KMS-11 (cell line): ENCODE results near the gene SCFD2.

Source experiments
- H2AFZ ChIP-seq: fragments of 200-600 bp; sonication (generic); 2 replicates; pipeline ENCODE4 v1.6.1; 2016; ENCODE audit warnings: antibody characterized with exemption, mixed run types, low read depth
- H3K27ac ChIP-seq: fragments of 200-600 bp; sonication (generic); 2 replicates; pipeline ENCODE4 v1.6.1; 2016; ENCODE audit warnings: mild to moderate bottlenecking, mixed run types
- H3K27me3 ChIP-seq: fragments of 200-600 bp; sonication (generic); 2 replicates; pipeline ENCODE4 v1.6.1; 2017; ENCODE audit warnings: mild to moderate bottlenecking, low read depth, mixed run types, moderate library complexity; ENCODE audit not compliant: insufficient read depth
- H3K36me3 ChIP-seq: fragments of 200-600 bp; sonication (generic); 2 replicates; pipeline ENCODE4 v1.6.1; 2017; ENCODE audit warnings: mild to moderate bottlenecking, mixed run types; ENCODE audit not compliant: insufficient read depth
- H3K4me1 ChIP-seq: fragments of 200-600 bp; sonication (generic); 2 replicates; pipeline ENCODE4 v1.6.1; 2016; ENCODE audit warnings: mild to moderate bottlenecking, low read depth, mixed run types; ENCODE audit not compliant: poor library complexity, severe bottlenecking
- H3K4me2 ChIP-seq: fragments of 200-600 bp; sonication (generic); 2 replicates; pipeline ENCODE4 v1.7.0; 2016; ENCODE audit warnings: mild to moderate bottlenecking, mixed run types
- H3K4me3 ChIP-seq: fragments of 200-600 bp; sonication (generic); IDR thresholded peaks from 2 replicates; pipeline ENCODE4 v1.6.1; 2017; ENCODE audit warnings: low read depth, low read length, mixed read lengths; ENCODE audit not compliant: insufficient read depth
- H3K79me2 ChIP-seq: fragments of 200-600 bp; sonication (generic); 2 replicates; pipeline ENCODE4 v1.6.1; 2016; ENCODE audit warnings: low read depth, mixed run types; ENCODE audit not compliant: insufficient read depth
- H3K9ac ChIP-seq: fragments of 200-600 bp; sonication (generic); 2 replicates; pipeline ENCODE4 v1.6.1; 2016; ENCODE audit warnings: mild to moderate bottlenecking, mixed run types
- H4K20me1 ChIP-seq: fragments of 200-600 bp; sonication (generic); 2 replicates; pipeline ENCODE4 v1.6.1; 2016; ENCODE audit warnings: mild to moderate bottlenecking, mixed run types; ENCODE audit not compliant: insufficient read depth
- CTCF ChIP-seq: fragments of 200-600 bp; sonication (generic); conservative IDR thresholded peaks from 2 replicates; pipeline ENCODE4 v1.6.1; 2017; ENCODE audit warnings: low read depth, mild to moderate bottlenecking, antibody characterized with exemption, low read length, moderate library complexity, mixed read lengths

The SCFD2 gene

GRCh38 chr4:52848254-52848653, 517.6 kb downstream of the SCFD2 start:
- Histone ChIP-seq H3K79me2 (no peaks in the 10 kb centered on the region), H3K27ac (no peak overlapping the region), H3K27me3 (no peaks in the 10 kb centered on the region), H3K36me3 (no peaks in the 10 kb centered on the region), H3K9ac (no peak overlapping the region), H3K4me2 (no peak overlapping the region), H3K4me1 (peaks cover 6% of the 10 kb centered on the region), H2AFZ (no peak overlapping the region), H4K20me1 (no peaks in the 10 kb centered on the region), H3K4me3 (no peak overlapping the region)
- no peak for TF ChIP-seq CTCF

GRCh38 chr4:52846502-52846901, 519.4 kb downstream of the SCFD2 start:
- no peaks in the 10 kb centered on the region for H4K20me1 ChIP-seq
- H3K36me3 ChIP-seq: no peaks in the 10 kb centered on the region
- TF ChIP-seq CTCF: no peak
- H3K27ac ChIP-seq: no peak overlapping the region
- no peak overlapping the region for H3K4me2 ChIP-seq
- no peak overlapping the region for H2AFZ ChIP-seq
- H3K4me1 ChIP-seq: no peaks in the 10 kb centered on the region
- no peak overlapping the region for H3K4me3 ChIP-seq
- no peaks in the 10 kb centered on the region for H3K27me3 ChIP-seq
- no peak overlapping the region for H3K9ac ChIP-seq
- no peaks in the 10 kb centered on the region for H3K79me2 ChIP-seq

- Histone ChIP-seq H3K4me1 (no peaks in the 10 kb centered on the region), H3K27ac (no peak overlapping the region), H2AFZ (no peak overlapping the region), H3K27me3 (no peaks in the 10 kb centered on the region), H3K4me2 (no peak overlapping the region), H3K9ac (no peak overlapping the region), H3K4me3 (no peak overlapping the region), H3K36me3 (no peaks in the 10 kb centered on the region), H3K79me2 (no peaks in the 10 kb centered on the region), H4K20me1 (no peaks in the 10 kb centered on the region)
- TF ChIP-seq CTCF: no peak
Observed at GRCh38 chr4:52844596-52844995, 521.3 kb downstream of the SCFD2 start.

GRCh38 chr4:52843958-52844357, 521.9 kb downstream of the SCFD2 start:
- no peak overlapping the region for H2AFZ ChIP-seq
- H3K4me2 ChIP-seq: no peak overlapping the region
- H3K36me3 ChIP-seq: no peaks in the 10 kb centered on the region
- H4K20me1 ChIP-seq: no peaks in the 10 kb centered on the region
- H3K79me2 ChIP-seq: no peaks in the 10 kb centered on the region
- no peaks in the 10 kb centered on the region for H3K27me3 ChIP-seq
- H3K4me3 ChIP-seq: no peak overlapping the region
- no peak overlapping the region for H3K27ac ChIP-seq
- no peak overlapping the region for H3K9ac ChIP-seq
- TF ChIP-seq CTCF: no peak
- H3K4me1 ChIP-seq: no peaks in the 10 kb centered on the region

- TF ChIP-seq CTCF: no peak
- Histone ChIP-seq H3K36me3 (no peaks in the 10 kb centered on the region), H3K4me2 (no peak overlapping the region), H2AFZ (no peak overlapping the region), H4K20me1 (no peaks in the 10 kb centered on the region), H3K27ac (no peak overlapping the region), H3K4me3 (no peak overlapping the region), H3K4me1 (no peaks in the 10 kb centered on the region), H3K27me3 (no peaks in the 10 kb centered on the region), H3K79me2 (no peaks in the 10 kb centered on the region), H3K9ac (no peak overlapping the region)
Observed at GRCh38 chr4:52843351-52843750, 522.5 kb downstream of the SCFD2 start.
